ENCODE data around the gene SMYD3. TPM values are rescaled to one million over a fixed set of nuclear protein-coding genes. Genes with fewer than 3 reads are reported as not detected.

SMYD3 gene
- total RNA-seq, 1 experiment from 2014 or later, result 29.6 TPM

- no peaks in the 10 kb centered on the region for H3K9me2 ChIP-seq (ENCODE audit: insufficient read depth)
- no peak overlapping the region for H2AFZ ChIP-seq
- H4K20me1 ChIP-seq (ENCODE audit: insufficient read depth), result no peaks in the 10 kb centered on the region
- DNase-seq, result no peak
- no peak overlapping the region for H3K27ac ChIP-seq
- TF ChIP-seq EZH2 (IDR thresholded peaks at IDR 0.05; ENCODE audit: low read depth) (no peak), CTCF (conservative IDR thresholded peaks at IDR 0.05) (no peak)
- intact Hi-C loops (cut with micrococcal nuclease; ENCODE audit: unreplicated experiment), result no loop called here
- H3K9me3 ChIP-seq (ENCODE audit: insufficient read depth, low read depth), result no peaks in the 10 kb centered on the region
- no peaks in the 10 kb centered on the region for H3K27me3 ChIP-seq (ENCODE audit: insufficient read depth, low read depth)
- ChIA-PET CTCF (interaction anchor here (0.5 kb wide), 1 partner anchor 936 kb away, joined by 3 read pairs; no protein-coding TSS in a partner anchor), POLR2A (ENCODE audit: unreplicated experiment) (interaction anchor here (0.6 kb wide), 1 partner anchor 1581 kb away, joined by 5 read pairs; no protein-coding TSS in a partner anchor)
- no peaks in the 10 kb centered on the region for H3K4me1 ChIP-seq (replicated peaks; ENCODE audit: insufficient read depth)
- H3K36me3 ChIP-seq (ENCODE audit: low read depth), result no peaks in the 10 kb centered on the region
- H3F3A ChIP-seq (ENCODE audit: insufficient read depth, low read depth), result no peaks in the 10 kb centered on the region
- no peaks in the 10 kb centered on the region for H3K79me2 ChIP-seq (ENCODE audit: low read depth)
- H3K4me2 ChIP-seq, result no peak overlapping the region
- no peak overlapping the region for H3K4me3 ChIP-seq
- no TSS peak for BruUV-seq (replicated peaks)
Observed at GRCh38 chr1:246434335-246434734, 72.7 kb downstream of the SMYD3 start.

GRCh38 chr1:246428542-246429308 is 78.4 kb downstream of the SMYD3 start:
- no TSS peak for BruUV-seq (replicated peaks)
- DNase-seq, result no peak
- H3F3A ChIP-seq (ENCODE audit: insufficient read depth, low read depth), result no peaks in the 10 kb centered on the region
- no peak overlapping the region for H3K4me3 ChIP-seq
- H3K36me3 ChIP-seq (ENCODE audit: low read depth), result no peaks in the 10 kb centered on the region
- H2AFZ ChIP-seq, result no peak overlapping the region
- POLR2A ChIA-PET (ENCODE audit: unreplicated experiment), result no interaction called here
- no peaks in the 10 kb centered on the region for H4K20me1 ChIP-seq (ENCODE audit: insufficient read depth)
- CTCF ChIA-PET, result no interaction called here
- no peak overlapping the region for H3K4me2 ChIP-seq
- H3K4me1 ChIP-seq (replicated peaks; ENCODE audit: insufficient read depth), result no peaks in the 10 kb centered on the region
- no peaks in the 10 kb centered on the region for H3K79me2 ChIP-seq (ENCODE audit: low read depth)
- H3K27me3 ChIP-seq (ENCODE audit: insufficient read depth, low read depth), result no peaks in the 10 kb centered on the region
- intact Hi-C loops (cut with micrococcal nuclease; ENCODE audit: unreplicated experiment), result no loop called here
- H3K9me3 ChIP-seq (ENCODE audit: insufficient read depth, low read depth), result no peaks in the 10 kb centered on the region
- no peak overlapping the region for H3K27ac ChIP-seq
- no peaks in the 10 kb centered on the region for H3K9me2 ChIP-seq (ENCODE audit: insufficient read depth)
- TF ChIP-seq CTCF (conservative IDR thresholded peaks at IDR 0.05), result no peak
- no peak for TF ChIP-seq EZH2 (IDR thresholded peaks at IDR 0.05; ENCODE audit: low read depth)

- no peaks in the 10 kb centered on the region for H3K36me3 ChIP-seq (ENCODE audit: low read depth)
- H4K20me1 ChIP-seq (ENCODE audit: insufficient read depth), result no peaks in the 10 kb centered on the region
- no peak overlapping the region for H3K4me3 ChIP-seq
- no peaks in the 10 kb centered on the region for H3K9me3 ChIP-seq (ENCODE audit: insufficient read depth, low read depth)
- no peak overlapping the region for H3K27ac ChIP-seq
- H3K9me2 ChIP-seq (ENCODE audit: insufficient read depth), result no peaks in the 10 kb centered on the region
- no peaks in the 10 kb centered on the region for H3F3A ChIP-seq (ENCODE audit: insufficient read depth, low read depth)
- H3K27me3 ChIP-seq (ENCODE audit: insufficient read depth, low read depth), result no peaks in the 10 kb centered on the region
- no peak overlapping the region for H2AFZ ChIP-seq
- TF ChIP-seq EZH2 (IDR thresholded peaks at IDR 0.05; ENCODE audit: low read depth) (no peak), CTCF (conservative IDR thresholded peaks at IDR 0.05) (no peak)
- no peaks in the 10 kb centered on the region for H3K4me1 ChIP-seq (replicated peaks; ENCODE audit: insufficient read depth)
- BruUV-seq (replicated peaks), result no TSS peak
- intact Hi-C loops (cut with micrococcal nuclease; ENCODE audit: unreplicated experiment), result no loop called here
- POLR2A ChIA-PET (ENCODE audit: unreplicated experiment), result no interaction called here
- CTCF ChIA-PET, result no interaction called here
- no peaks in the 10 kb centered on the region for H3K79me2 ChIP-seq (ENCODE audit: low read depth)
- DNase-seq, result no peak
- no peak overlapping the region for H3K4me2 ChIP-seq
Observed at GRCh38 chr1:246427611-246428010, 79.5 kb downstream of the SMYD3 start.
